BE2C (cell line): Measurements from ENCODE around the gene DUSP23.

ENCODE experiments used
- DNase-seq: peaks from one replicate; pipeline ENCODE4 v3.0.0-alpha.2; 2020
- H3K27me3 ChIP-seq: fragments of 250-450 bp; sonication (Bioruptor Pico); 2 replicates; pipeline ENCODE4 v1.5.1; 2020; ENCODE audit warnings: mild to moderate bottlenecking
- H3K36me3 ChIP-seq: fragments of 250-450 bp; sonication (Bioruptor Pico); 2 replicates; pipeline ENCODE4 v1.5.1; 2020; ENCODE audit warnings: mild to moderate bottlenecking
- H3K4me1 ChIP-seq: fragments of 250-450 bp; sonication (Bioruptor Pico); 2 replicates; pipeline ENCODE4 v1.5.1; 2020
- H3K4me3 ChIP-seq: 2 replicates; pipeline ENCODE4 v1.5.1; 2011; ENCODE audit warnings: low read depth, low read length
- H3K9me3 ChIP-seq: fragments of 250-450 bp; sonication (Bioruptor Pico); 2 replicates; pipeline ENCODE4 v1.5.1; 2020
- CTCF ChIP-seq: IDR thresholded peaks from 2 replicates; pipeline ENCODE4 v1.5.1; 2012; ENCODE audit warnings: mild to moderate bottlenecking, low read depth, low read length

Gene DUSP23

DNA sequence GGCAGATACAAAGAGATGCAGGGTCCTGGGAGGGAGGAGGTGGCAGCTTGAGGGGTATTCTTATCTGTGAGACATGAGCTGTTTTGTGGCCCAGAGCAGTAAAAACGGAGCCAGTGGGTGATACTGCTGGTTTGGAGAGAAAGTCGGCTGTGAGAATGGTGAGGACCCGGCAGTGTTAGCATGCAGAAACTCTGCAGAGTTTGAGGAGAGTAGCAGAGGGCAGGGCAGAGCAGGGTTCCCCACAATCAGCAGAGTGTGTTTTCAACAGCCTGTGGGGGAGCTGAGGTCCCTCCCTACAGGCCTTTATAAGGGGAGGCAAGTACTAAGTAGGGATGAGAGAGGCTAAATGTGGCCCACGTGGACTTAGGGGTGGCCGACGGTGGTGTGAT is 46.3 kb downstream of the DUSP23 start:
- Histone ChIP-seq H3K4me3 (no peak overlapping the region), H3K9me3 (no peaks in the 10 kb centered on the region), H3K27me3 (no peaks in the 10 kb centered on the region), H3K4me1 (no peaks in the 10 kb centered on the region; the same call in 1 of the 2 replicates), H3K36me3 (no peaks in the 10 kb centered on the region)
- no peak for DNase-seq
- no peak for TF ChIP-seq CTCF

- no peaks in the 10 kb centered on the region for H3K36me3 ChIP-seq
- no peak for DNase-seq
- no peaks in the 10 kb centered on the region for H3K9me3 ChIP-seq
- no peaks in the 10 kb centered on the region; the same call in 1 of the 2 replicates for H3K4me1 ChIP-seq
- no peak overlapping the region for H3K4me3 ChIP-seq
- H3K27me3 ChIP-seq, result no peaks in the 10 kb centered on the region
- no peak for TF ChIP-seq CTCF
Observed at GRCh38 chr1:159827549-159827948, 46.8 kb downstream of the DUSP23 start.

DNA sequence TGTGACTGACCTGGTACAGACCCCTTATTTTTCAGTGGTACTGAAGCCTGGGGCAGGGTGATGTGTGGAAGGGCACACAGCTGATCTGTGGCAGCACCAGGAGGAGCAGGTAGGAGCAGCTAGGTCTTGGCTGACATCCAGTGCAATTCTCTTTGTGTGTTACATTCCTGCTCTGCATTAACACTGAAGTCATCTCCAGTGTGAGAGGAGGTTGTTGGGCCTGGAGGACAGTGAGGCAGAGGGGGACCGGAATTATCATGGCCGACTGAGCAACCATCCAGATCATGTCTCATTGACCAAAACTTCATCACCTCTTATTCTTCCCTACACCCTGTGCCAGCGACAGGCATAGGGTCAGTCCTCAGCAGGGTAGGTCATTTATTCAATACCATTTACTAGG is 47.4 kb downstream of the DUSP23 start:
- H3K36me3 ChIP-seq, result no peaks in the 10 kb centered on the region
- no peaks in the 10 kb centered on the region for H3K9me3 ChIP-seq
- TF ChIP-seq CTCF, result no peak
- no peaks in the 10 kb centered on the region; the same call in 1 of the 2 replicates for H3K4me1 ChIP-seq
- no peak overlapping the region for H3K4me3 ChIP-seq
- DNase-seq, result no peak
- H3K27me3 ChIP-seq, result no peaks in the 10 kb centered on the region

GRCh38 chr1:159828581-159829272 is 48.0 kb downstream of the DUSP23 start:
- Histone ChIP-seq H3K4me3 (no peak overlapping the region), H3K36me3 (no peaks in the 10 kb centered on the region), H3K27me3 (no peaks in the 10 kb centered on the region), H3K9me3 (no peaks in the 10 kb centered on the region), H3K4me1 (no peaks in the 10 kb centered on the region; the same call in 1 of the 2 replicates)
- no peak for TF ChIP-seq CTCF
- no peak for DNase-seq

GRCh38 chr1:159829273-159829634 is 48.5 kb downstream of the DUSP23 start:
- H3K27me3 ChIP-seq, result no peaks in the 10 kb centered on the region
- H3K4me1 ChIP-seq, result no peaks in the 10 kb centered on the region; the same call in 1 of the 2 replicates
- peak; percentile 60 for DNase-seq
- no peaks in the 10 kb centered on the region for H3K9me3 ChIP-seq
- no peaks in the 10 kb centered on the region for H3K36me3 ChIP-seq
- no peak overlapping the region for H3K4me3 ChIP-seq
- peak; percentile 70 for TF ChIP-seq CTCF

DNA sequence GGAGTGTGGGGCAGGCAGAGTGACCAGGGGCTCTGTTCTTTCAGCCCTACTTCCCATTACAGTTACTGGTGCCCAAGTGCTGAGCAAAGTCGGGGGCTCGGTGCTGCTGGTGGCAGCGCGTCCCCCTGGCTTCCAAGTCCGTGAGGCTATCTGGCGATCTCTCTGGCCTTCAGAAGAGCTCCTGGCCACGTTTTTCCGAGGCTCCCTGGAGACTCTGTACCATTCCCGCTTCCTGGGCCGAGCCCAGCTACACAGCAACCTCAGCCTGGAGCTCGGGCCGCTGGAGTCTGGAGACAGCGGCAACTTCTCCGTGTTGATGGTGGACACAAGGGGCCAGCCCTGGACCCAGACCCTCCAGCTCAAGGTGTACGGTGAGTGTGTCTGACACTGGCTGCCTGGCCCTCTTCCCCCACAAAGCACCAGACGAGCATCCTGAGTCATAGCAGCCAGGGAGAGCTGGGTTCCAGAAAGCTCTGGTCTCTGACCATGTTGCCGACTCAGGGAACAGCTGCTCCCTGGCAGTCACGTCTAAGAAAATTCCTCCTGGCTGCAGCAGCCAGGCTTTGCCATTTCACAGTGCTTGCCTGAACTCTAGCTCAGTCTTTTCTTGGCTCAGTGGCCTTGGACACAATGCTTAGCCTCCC is 49.2 kb downstream of the DUSP23 start:
- no peak for TF ChIP-seq CTCF
- H3K4me3 ChIP-seq, result no peak overlapping the region
- H3K9me3 ChIP-seq, result no peaks in the 10 kb centered on the region
- no peaks in the 10 kb centered on the region; the same call in 1 of the 2 replicates for H3K4me1 ChIP-seq
- no peaks in the 10 kb centered on the region for H3K27me3 ChIP-seq
- H3K36me3 ChIP-seq, result no peaks in the 10 kb centered on the region
- peak; percentile 22 for DNase-seq
